ENCODE results near the gene IL1B.
A peak's percentile ranks its signal among the peaks of the same experiment; 100 is the strongest.
"Not testable (repeated sequence)": the region's sequence is repeated elsewhere in the genome, so short reads cannot be mapped to it uniquely, and the experiment has no call there.

The IL1B gene

DNA sequence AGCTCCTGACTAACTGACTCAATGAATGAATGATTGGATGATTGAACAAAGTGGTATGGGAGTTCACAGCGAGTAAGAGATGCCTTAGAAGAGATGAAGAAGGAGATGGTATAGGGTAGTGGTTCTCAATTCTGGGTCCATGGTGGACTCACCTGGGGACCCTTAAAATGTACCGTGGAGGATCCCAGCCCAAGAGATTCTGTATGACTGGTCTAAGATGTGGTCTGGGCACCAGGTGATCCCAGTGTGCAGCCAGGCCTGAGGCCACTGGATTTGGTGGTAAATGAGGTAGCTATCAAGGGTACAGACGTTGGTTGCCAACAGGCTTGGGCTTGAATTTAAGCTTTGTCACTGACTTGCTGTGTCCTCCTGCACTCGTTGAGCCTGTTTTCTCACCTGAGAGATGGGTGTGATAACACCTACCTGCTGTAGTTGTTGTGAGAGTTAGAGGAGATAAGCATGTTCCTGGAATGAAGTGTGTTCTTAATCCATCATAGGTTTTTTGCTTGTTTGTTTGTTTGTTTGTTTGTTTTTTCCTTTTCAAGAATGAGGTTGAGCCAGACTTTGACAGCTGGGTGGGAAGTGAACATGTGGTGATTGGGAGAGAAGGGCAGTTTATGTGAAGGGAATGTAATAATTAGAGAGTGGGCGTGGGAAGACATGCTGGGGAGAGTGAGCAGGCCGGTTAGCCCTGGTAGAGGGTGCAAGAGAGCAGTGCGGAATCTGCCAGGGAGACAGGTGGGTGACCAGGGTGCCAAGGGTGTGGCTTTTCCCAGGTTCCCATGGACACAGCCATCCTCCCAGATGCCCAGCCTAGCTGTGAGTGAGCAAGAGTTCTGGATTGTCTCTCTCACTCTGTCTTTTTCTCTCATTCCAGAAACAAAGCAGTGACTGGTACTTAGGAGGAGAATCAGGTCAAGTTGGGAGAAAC is 31.4 kb upstream of the IL1B start:
- Histone ChIP-seq H3K27ac (ENCODE audit: poor library complexity, severe bottlenecking) (peak overlapping the region; percentile 75), H3K36me3 (ENCODE audit: low read depth) (no peaks in the 10 kb centered on the region), H3K9me3 (ENCODE audit: severe bottlenecking) (peaks cover 7% of the 10 kb centered on the region), H3K4me3 (ENCODE audit: severe bottlenecking) (no peak overlapping the region), H3K27me3 (ENCODE audit: insufficient read depth, poor library complexity, severe bottlenecking) (no peaks in the 10 kb centered on the region), H3K4me1 (ENCODE audit: insufficient read depth, poor library complexity, severe bottlenecking) (peaks cover 36% of the 10 kb centered on the region)
- DNase-seq (ENCODE audit: low spot score) (no peak), ATAC-seq (ENCODE audit: low read depth) (no peak)
- TF ChIP-seq, protein P1, sequence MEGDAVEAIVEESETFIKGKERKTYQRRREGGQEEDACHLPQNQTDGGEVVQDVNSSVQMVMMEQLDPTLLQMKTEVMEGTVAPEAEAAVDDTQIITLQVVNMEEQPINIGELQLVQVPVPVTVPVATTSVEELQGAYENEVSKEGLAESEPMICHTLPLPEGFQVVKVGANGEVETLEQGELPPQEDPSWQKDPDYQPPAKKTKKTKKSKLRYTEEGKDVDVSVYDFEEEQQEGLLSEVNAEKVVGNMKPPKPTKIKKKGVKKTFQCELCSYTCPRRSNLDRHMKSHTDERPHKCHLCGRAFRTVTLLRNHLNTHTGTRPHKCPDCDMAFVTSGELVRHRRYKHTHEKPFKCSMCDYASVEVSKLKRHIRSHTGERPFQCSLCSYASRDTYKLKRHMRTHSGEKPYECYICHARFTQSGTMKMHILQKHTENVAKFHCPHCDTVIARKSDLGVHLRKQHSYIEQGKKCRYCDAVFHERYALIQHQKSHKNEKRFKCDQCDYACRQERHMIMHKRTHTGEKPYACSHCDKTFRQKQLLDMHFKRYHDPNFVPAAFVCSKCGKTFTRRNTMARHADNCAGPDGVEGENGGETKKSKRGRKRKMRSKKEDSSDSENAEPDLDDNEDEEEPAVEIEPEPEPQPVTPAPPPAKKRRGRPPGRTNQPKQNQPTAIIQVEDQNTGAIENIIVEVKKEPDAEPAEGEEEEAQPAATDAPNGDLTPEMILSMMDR (IDR thresholded peaks at IDR 0.05; ENCODE audit: poor library complexity, severe bottlenecking) = no peak

DNA sequence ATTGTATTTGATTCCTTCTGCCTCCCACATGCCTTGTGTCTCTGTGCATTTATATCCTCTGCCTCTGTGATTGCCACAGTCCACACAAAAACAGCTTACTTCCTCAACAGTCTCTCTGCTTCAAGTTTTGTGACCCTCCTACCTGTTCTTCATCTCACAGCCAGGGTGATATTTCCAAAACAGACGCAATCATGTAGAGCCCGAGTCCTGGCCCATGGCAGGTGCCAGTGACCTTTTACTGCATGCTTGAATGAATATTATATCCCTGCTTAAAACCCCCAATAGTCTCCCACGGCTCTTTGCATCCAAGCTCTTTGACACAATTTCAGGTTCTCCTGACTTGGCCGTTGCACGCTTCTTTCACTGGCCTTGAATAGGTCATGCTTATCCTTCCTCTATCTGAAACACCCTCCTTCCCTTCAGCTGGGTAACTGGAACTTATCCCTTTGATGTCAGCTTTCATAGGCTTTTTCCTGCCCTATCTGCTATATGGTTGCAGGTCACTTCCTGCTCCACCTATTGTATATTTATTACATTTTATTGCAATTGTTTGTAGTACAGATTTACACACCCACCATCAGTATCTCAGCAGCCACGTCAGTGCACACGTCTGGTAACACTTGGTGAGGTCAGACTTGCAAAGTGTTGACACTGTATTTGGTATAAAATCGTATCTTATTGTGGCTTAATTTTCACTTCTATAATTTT is 29.7 kb upstream of the IL1B start:
- Histone ChIP-seq H3K27ac (ENCODE audit: poor library complexity, severe bottlenecking) (no peak overlapping the region), H3K36me3 (ENCODE audit: low read depth) (no peaks in the 10 kb centered on the region), H3K27me3 (ENCODE audit: insufficient read depth, poor library complexity, severe bottlenecking) (no peaks in the 10 kb centered on the region), H3K4me3 (ENCODE audit: severe bottlenecking) (no peak overlapping the region), H3K9me3 (ENCODE audit: severe bottlenecking) (peaks cover 12% of the 10 kb centered on the region), H3K4me1 (ENCODE audit: insufficient read depth, poor library complexity, severe bottlenecking) (peaks cover 36% of the 10 kb centered on the region)
- TF ChIP-seq, protein P1 (IDR thresholded peaks at IDR 0.05; ENCODE audit: poor library complexity, severe bottlenecking) = no peak
- ATAC-seq (ENCODE audit: low read depth) = no peak
- no peak for DNase-seq (ENCODE audit: low spot score)

DNA sequence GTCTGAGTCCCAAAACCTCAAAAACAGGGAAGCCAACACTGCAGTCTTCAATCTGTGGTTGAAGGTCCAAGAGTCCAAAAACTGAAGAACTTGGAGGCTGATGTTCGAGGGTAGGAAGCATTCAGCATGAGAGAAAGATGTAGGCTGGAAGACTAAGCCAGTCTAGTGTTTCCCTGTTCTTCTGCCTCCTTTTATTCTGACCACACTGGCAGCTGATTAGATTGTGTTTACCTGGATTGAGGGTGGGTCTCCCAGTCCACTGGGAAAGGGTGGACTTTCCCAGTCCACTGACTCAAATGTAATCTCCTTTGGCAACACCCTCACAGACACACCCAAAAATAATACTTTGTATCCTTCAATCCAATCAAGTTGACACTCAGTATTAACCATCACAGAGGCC is 27.5 kb upstream of the IL1B start:
- peaks cover 21% of the 10 kb centered on the region for H3K4me1 ChIP-seq (ENCODE audit: insufficient read depth, poor library complexity, severe bottlenecking)
- ATAC-seq (ENCODE audit: low read depth) (no peak), DNase-seq (ENCODE audit: low spot score) (no peak)
- H3K27ac ChIP-seq (ENCODE audit: poor library complexity, severe bottlenecking) = no peak overlapping the region
- peaks cover 20% of the 10 kb centered on the region for H3K9me3 ChIP-seq (ENCODE audit: severe bottlenecking)
- no peak overlapping the region for H3K4me3 ChIP-seq (ENCODE audit: severe bottlenecking)
- H3K27me3 ChIP-seq (ENCODE audit: insufficient read depth, poor library complexity, severe bottlenecking) = no peaks in the 10 kb centered on the region
- TF ChIP-seq, protein P1 (IDR thresholded peaks at IDR 0.05; ENCODE audit: poor library complexity, severe bottlenecking) = no peak
- no peaks in the 10 kb centered on the region for H3K36me3 ChIP-seq (ENCODE audit: low read depth)

DNA sequence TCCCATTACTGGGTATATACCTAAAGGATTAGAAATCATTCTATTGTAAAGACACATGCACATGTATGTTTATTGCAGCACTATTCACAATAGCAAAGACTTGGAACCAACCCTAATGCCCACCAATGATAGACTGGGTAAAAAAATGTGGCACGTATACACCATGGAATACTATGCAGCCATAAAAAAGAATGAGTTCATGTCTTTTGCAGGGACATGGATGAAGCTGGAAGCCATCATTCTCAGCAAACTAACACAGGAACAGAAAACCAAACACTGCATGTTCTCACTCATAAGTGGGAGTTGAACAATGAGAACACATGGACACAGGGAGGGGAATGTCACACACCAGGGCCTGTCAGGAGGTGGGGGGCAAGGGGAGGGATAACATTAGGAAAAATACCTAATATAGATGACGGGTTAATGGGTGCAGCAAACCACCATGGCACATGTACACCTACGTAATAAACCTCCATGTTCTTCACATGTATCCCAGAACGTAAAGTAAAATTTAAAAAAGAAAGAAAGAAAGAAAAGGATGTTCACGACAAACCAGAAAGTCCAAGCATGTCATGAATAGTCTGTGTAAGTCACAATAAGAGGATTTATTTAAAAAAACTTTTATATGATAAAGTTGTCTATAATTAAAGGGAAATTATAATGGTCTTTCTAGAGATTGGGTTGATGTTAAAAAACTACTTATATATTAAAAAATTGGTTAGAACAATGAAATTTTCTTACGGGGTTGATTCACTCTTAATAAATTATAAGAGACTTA is 23.0 kb upstream of the IL1B start:
- not testable (repeated sequence) for H3K36me3 ChIP-seq (ENCODE audit: low read depth); DNase-seq (ENCODE audit: low spot score); H3K4me1 ChIP-seq (ENCODE audit: insufficient read depth, poor library complexity, severe bottlenecking); ATAC-seq (ENCODE audit: low read depth); H3K4me3 ChIP-seq (ENCODE audit: severe bottlenecking); H3K27me3 ChIP-seq (ENCODE audit: insufficient read depth, poor library complexity, severe bottlenecking); H3K27ac ChIP-seq (ENCODE audit: poor library complexity, severe bottlenecking)
- peaks cover 16% of the 10 kb centered on the region for H3K9me3 ChIP-seq (ENCODE audit: severe bottlenecking)

DNA sequence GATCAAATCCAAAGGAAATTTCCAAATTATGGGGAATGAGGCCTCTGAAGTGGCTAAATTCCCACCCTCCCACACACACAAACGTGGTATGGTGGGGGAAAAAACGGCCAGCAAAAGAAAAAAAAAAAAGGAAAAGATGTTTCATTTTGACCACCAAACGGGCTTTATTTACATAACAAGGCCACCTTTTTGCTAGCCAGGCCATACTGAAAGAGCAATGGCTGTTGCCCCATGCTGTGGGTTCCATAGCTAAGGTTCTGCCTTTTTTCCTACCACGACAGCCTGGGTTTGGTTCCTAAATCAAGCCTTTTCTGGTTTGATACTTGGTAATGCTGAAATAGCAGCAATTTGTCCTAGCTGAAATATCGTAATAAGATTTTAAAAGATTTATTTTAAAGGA is 14.0 kb upstream of the IL1B start:
- DNase-seq (ENCODE audit: low spot score) = no peak
- Histone ChIP-seq H3K27ac (ENCODE audit: poor library complexity, severe bottlenecking) (no peak overlapping the region), H3K4me1 (ENCODE audit: insufficient read depth, poor library complexity, severe bottlenecking) (no peaks in the 10 kb centered on the region), H3K4me3 (ENCODE audit: severe bottlenecking) (no peak overlapping the region), H3K36me3 (ENCODE audit: low read depth) (no peaks in the 10 kb centered on the region), H3K9me3 (ENCODE audit: severe bottlenecking) (no peaks in the 10 kb centered on the region), H3K27me3 (ENCODE audit: insufficient read depth, poor library complexity, severe bottlenecking) (no peaks in the 10 kb centered on the region)
- TF ChIP-seq, protein P1 (IDR thresholded peaks at IDR 0.05; ENCODE audit: poor library complexity, severe bottlenecking) = no peak
- no peak for ATAC-seq (ENCODE audit: low read depth)
